SK-N-SH (cell line): ENCODE measurements around the gene BCAS3.

Experiments used
- CHD2 ChIP-seq: fragments of 150-350 bp; IDR thresholded peaks from 2 replicates; pipeline ENCODE4 v1.6.1; 2018; ENCODE audit warnings: low read length; ENCODE audit not compliant: partially characterized antibody
- JUND ChIP-seq: IDR thresholded peaks from 2 replicates; pipeline ENCODE4 v1.4.0; 2012
- RAD21 ChIP-seq: IDR thresholded peaks from 2 replicates; pipeline ENCODE4 v1.6.1; 2012; ENCODE audit warnings: mild to moderate bottlenecking, low read length
- RFX5 ChIP-seq: IDR thresholded peaks from 2 replicates; pipeline ENCODE4 v1.6.1; 2012; ENCODE audit warnings: mild to moderate bottlenecking, improper control_type of control experiment, low read length
- YY1 ChIP-seq: IDR thresholded peaks from 2 replicates; pipeline ENCODE4 v1.4.0; 2012; ENCODE audit warnings: low read depth, mild to moderate bottlenecking
- TF ChIP-seq, protein P1 (sequence below): fragments of 200-600 bp; sonication (generic); IDR thresholded peaks from 2 replicates; pipeline ENCODE4 v1.6.1; 2017; ENCODE audit warnings: antibody characterized with exemption, mild to moderate bottlenecking, moderate library complexity

DNA sequence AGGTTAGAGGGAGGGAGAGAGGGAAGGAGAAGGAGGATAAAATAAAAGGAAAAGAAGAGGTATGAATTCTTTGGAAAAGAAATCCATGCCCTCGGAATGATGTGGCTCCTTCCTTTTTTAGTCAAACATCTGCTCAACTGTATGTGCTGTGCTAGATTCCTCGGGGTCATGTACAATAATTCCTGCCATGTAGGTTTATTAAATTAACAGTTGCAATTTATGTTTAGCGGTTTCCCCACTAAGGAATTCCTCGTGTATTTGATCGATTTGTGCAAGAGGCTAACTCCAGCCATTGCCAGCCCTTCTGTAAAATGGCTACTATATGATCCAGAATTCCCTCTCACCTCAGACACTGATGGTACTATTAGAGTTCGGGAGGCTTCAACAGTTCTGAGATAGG, 639.0 kb downstream of the BCAS3 start:
- TF ChIP-seq, protein P1, sequence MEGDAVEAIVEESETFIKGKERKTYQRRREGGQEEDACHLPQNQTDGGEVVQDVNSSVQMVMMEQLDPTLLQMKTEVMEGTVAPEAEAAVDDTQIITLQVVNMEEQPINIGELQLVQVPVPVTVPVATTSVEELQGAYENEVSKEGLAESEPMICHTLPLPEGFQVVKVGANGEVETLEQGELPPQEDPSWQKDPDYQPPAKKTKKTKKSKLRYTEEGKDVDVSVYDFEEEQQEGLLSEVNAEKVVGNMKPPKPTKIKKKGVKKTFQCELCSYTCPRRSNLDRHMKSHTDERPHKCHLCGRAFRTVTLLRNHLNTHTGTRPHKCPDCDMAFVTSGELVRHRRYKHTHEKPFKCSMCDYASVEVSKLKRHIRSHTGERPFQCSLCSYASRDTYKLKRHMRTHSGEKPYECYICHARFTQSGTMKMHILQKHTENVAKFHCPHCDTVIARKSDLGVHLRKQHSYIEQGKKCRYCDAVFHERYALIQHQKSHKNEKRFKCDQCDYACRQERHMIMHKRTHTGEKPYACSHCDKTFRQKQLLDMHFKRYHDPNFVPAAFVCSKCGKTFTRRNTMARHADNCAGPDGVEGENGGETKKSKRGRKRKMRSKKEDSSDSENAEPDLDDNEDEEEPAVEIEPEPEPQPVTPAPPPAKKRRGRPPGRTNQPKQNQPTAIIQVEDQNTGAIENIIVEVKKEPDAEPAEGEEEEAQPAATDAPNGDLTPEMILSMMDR, result no peak
- no peak for TF ChIP-seq YY1
- no peak for TF ChIP-seq CHD2
- TF ChIP-seq RFX5, result no peak
- no peak for TF ChIP-seq JUND
- no peak for TF ChIP-seq RAD21
